ENCODE measurements around the gene SAMD4A.

SAMD4A gene

GRCh38 chr14:54725998-54726397 lies 159.1 kb downstream of the SAMD4A start:
- no peak for TF ChIP-seq CTCF (conservative IDR thresholded peaks at IDR 0.05; ENCODE audit: control insufficient read depth, insufficient read depth, low read depth, low read length)
- DNase-seq (ENCODE audit: low read depth): no peak
- no peak overlapping the region for H3K4me3 ChIP-seq (ENCODE audit: control insufficient read depth, low read depth, low read length)

GRCh38 chr14:54727929-54728328 lies 161.0 kb downstream of the SAMD4A start:
- no peak for TF ChIP-seq CTCF (conservative IDR thresholded peaks at IDR 0.05; ENCODE audit: control insufficient read depth, insufficient read depth, low read depth, low read length)
- H3K4me3 ChIP-seq (ENCODE audit: control insufficient read depth, low read depth, low read length): no peak overlapping the region
- peak; percentile 61 for DNase-seq (ENCODE audit: low read depth)

- peak; percentile 47 for DNase-seq (ENCODE audit: low read depth)
- TF ChIP-seq CTCF (conservative IDR thresholded peaks at IDR 0.05; ENCODE audit: control insufficient read depth, insufficient read depth, low read depth, low read length): no peak
- no peak overlapping the region for H3K4me3 ChIP-seq (ENCODE audit: control insufficient read depth, low read depth, low read length)
Observed at GRCh38 chr14:54728700-54729527, 162.0 kb downstream of the SAMD4A start.

- TF ChIP-seq CTCF (conservative IDR thresholded peaks at IDR 0.05; ENCODE audit: control insufficient read depth, insufficient read depth, low read depth, low read length): no peak
- peak overlapping the region; percentile 44 for H3K4me3 ChIP-seq (ENCODE audit: control insufficient read depth, low read depth, low read length)
- peak; percentile 98 for DNase-seq (ENCODE audit: low read depth)
Observed at GRCh38 chr14:54730156-54730961, 163.4 kb downstream of the SAMD4A start.

DNA sequence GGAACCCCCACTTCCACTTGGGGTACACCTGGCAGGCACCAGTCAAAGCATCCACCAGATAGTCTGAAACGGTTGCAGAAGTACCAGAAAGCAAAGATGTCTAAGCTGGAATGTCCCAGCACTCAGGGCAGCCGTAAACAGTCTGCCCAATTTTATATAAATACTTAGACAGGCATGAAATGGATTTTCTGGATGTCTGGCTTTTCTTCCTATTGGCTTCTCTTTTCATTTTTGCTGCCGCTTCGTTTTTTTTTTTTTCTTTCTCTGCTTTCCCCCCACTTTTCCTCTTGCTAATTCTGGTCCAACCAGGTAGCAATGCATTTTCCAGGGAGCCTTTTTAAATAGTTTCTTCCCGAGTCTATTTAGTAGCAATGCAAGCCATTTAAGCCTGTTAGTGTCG lies 168.0 kb downstream of the SAMD4A start:
- TF ChIP-seq CTCF (conservative IDR thresholded peaks at IDR 0.05; ENCODE audit: control insufficient read depth, insufficient read depth, low read depth, low read length): no peak
- H3K4me3 ChIP-seq (ENCODE audit: control insufficient read depth, low read depth, low read length): no peak overlapping the region

DNA sequence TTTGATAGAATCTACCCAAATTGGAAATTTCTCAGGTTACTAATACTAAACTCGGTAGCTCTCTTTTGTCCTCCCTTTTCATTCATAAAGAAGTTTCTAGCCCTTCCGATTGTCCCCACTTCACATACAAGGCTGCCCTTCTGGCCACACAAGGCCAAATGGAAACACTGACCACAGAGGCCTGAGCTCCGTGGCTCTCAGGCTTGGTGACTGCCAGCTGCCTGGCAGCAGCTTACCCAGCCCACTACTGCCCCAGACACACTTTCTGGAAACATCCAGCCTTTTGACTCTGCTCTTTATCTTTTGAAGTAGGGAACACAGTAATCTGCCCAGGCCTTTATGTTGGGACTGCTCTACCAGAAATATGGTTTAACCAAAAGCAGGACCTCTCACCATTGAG lies 168.5 kb downstream of the SAMD4A start:
- no peak overlapping the region for H3K4me3 ChIP-seq (ENCODE audit: control insufficient read depth, low read depth, low read length)
- TF ChIP-seq CTCF (conservative IDR thresholded peaks at IDR 0.05; ENCODE audit: control insufficient read depth, insufficient read depth, low read depth, low read length): no peak
- no peak for DNase-seq (ENCODE audit: low read depth)

More for the DNA sequence above, 168.0 kb downstream of the SAMD4A start:
- no peak for DNase-seq (ENCODE audit: low read depth)
